NCI-H524 (cell line): ENCODE data around the gene ABCE1.

Experiments
- DNase-seq, 2 experiments: peaks; one replicate each; lab custom pipeline; 2025; lab: John Stamatoyannopoulos, UW

Gene ABCE1

DNA sequence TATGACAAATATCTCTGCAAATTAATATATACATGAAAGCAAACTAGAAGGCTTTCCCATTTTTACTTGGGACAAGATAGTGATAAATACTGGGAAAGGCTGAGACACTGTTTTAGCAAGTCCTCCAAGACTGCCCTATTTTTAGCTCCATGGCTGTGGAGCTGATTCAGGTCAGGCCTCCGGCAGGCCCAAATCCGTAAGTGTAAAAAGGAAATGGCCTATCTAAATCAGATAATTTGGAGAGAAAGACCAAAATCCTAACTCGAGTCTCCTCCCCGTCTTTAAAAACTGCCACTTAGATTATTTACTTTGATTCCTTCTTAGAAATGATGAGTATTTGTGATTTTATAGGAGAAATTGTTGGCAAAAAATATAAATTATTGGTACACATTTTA is 79.4 kb downstream of the ABCE1 start:
- no peak for DNase-seq

DNA sequence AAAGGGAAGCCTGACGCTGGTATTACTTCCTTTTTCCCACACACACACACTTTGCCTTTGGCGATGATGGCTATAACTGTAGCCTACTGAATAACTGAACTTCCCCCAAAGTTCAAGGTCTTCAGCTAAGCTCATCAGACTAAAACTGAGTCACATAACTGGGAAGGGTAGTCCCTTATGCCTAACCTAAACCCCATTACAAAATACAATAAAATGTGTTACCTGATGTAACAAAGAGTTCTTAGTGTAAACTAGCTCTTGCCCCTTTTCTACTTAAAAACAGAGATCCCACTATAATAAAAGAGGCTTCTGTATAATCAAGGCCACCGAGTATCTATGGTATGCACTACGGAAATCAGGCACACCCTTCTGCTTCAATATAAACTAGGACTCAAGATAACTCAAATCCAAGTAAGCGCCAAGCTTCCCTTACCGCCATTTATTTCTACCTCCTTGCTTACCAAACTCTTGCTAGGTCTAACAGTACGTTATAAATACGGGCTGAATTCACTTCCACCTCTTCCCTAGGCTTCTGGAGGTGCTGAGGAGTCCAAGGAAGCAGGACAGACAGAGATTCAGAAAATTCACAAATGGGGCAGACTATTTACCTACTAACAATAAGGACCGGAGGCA is 79.9 kb downstream of the ABCE1 start:
- no peak for DNase-seq

DNA sequence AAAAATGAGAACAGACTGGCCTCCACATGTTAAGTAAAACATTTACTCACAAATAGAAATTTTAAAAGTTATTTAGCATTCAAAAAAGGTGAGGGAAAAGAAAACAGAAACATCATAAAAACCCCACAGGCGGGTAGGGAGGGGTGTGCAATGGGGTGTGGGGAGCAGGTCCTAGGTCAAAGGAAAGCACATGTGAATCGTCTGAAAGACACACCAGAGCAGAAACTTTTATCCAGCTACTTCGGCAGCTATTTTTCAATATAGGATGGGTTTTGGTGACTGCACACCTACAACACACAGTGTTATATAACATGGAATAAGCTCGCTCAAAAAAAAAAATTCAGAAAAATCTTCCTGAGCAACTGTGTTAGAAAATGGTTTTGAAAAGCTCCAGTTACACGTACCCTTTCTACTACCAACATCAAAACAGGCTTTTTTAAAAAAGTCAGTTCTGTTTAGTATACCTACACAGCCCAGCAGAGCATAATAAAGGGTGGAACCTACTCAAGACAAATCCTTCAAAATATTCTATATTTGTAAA is 80.7 kb downstream of the ABCE1 start:
- no peak for DNase-seq
